Smooth muscle cell of the brain vasculature (primary cell): ENCODE measurements around the gene BNC2.

Source experiments
- DNase-seq: peaks from one replicate; pipeline ENCODE4 v3.0.0-alpha.2; 2012; ENCODE audit warnings: low read depth, low spot score

BNC2 gene

GRCh38 chr9:16628413-16628812 lies 242.1 kb downstream of the BNC2 start:
- no peak for DNase-seq

DNA sequence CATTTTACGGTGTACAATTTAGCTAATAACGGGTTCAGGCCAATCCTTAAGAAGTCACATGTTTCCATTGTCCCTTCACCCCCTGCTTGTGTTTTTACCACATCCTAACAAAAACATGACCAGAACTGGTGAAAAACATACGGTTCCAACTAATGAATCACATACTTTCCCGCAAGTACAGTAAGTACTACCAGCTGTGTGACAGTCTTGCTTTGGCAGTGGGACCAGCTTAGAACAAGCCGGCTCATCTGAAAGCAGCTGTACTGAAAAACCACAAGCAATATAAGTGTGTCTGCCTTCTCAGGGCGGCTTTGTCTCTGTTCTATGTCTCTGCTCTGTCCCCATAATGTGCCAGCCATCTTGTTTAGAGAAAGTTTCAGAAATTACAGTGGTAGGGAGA lies 242.5 kb downstream of the BNC2 start:
- peak; percentile 92 for DNase-seq

- no peak for DNase-seq
Measured at GRCh38 chr9:16627521-16627920, 242.9 kb downstream of the BNC2 start.

GRCh38 chr9:16626577-16627130 lies 243.8 kb downstream of the BNC2 start:
- no peak for DNase-seq

DNA sequence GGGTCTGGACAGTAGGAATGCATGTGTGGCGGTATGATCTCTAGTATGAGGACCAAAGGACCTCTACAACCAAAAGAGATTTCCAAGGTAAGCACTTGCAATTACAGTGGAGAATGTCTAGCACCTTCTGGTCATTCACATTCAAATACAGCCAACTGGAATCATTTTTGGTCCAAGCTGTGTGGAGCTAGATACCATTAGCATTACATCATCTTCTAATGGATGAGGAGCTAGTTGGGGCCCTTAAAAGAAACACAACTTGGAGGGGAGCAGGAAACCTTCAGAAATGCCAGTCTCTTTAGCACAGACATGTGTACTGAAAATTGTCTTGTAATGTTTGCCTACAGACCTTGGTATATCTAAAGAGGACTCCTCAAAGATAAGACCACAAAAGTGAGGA lies 244.7 kb downstream of the BNC2 start:
- no peak for DNase-seq

- DNase-seq: no peak
Measured at GRCh38 chr9:16625161-16625631, 245.3 kb downstream of the BNC2 start.

DNA sequence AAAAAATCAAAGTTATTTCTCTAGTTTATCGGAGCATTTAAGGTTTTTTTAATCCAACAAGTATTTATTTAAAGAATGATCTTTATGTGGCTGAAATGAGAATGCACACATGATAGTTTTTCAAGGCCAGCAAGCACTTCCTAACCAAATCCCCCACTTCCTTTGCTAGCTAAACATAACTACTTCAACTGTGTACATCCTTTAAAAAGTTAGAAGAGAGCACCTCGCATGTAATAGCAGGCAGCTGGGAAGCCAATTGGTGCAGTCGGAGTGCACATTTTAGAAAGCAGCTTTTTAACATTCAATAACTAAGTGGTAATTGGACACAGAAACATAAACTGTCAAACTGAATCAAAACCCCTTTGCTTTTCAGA lies 245.7 kb downstream of the BNC2 start:
- no peak for DNase-seq

- no peak for DNase-seq
Measured at GRCh38 chr9:16623989-16624743, 246.3 kb downstream of the BNC2 start.

DNA sequence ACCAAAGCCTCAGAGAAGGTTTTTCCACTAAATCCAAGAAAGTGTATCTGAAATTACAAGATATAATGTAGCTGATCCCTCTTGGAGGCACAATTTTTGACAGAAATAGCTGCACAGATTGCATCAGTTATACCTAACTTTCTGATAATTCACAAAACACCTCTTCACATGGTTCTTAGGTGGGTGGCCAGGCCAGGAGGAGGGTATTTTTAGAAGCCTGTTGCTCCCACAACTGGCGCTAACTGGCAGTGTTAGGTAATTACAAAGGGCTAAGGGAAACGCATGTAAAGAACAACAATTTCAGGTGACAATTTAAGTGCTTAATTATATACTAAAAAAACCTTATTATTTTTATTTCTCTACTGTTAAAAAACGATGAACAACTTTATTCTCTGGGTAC lies 247.9 kb downstream of the BNC2 start:
- DNase-seq: no peak

GRCh38 chr9:16619914-16620520 lies 250.5 kb downstream of the BNC2 start:
- DNase-seq: no peak

DNA sequence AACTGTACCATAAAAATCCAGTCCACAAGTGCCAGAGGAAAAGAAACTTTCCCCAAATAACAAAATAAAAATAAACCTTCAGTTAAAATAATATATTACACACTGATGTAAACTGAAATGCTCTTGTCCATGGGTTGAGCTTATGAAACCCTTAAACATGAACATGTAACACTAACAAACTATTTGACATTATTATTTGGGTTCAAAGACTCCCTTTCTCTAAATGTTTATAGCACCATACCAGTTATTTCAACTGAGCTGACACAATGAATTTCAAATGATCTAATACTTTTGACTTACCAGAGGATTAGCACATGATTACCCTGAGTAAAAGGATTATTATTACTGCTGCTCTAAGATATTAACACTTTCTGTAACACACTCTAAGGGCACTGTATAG lies 251.1 kb downstream of the BNC2 start:
- DNase-seq: no peak

DNA sequence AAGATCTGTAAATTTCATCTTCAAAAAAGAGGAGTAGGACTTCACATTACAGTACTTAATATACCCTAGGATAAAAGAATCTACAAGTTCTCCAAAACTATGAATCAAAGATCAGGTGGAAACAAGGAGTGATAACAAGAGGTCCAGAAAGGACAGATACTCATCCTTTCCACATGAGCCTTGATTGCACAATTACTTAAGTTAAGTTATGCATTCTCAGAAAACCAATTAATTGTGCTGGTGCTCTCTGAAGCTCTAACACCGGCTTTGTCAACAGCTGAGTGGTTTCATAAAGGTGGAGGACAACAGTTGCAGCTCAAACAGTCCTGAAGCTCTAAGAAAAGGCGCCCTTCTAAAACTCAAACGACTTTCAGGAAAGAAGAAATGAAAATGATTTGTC lies 251.9 kb downstream of the BNC2 start:
- no peak for DNase-seq

GRCh38 chr9:16616686-16617085 lies 253.8 kb downstream of the BNC2 start:
- DNase-seq: no peak

- no peak for DNase-seq
Measured at GRCh38 chr9:16615451-16615850, 255.0 kb downstream of the BNC2 start.

DNA sequence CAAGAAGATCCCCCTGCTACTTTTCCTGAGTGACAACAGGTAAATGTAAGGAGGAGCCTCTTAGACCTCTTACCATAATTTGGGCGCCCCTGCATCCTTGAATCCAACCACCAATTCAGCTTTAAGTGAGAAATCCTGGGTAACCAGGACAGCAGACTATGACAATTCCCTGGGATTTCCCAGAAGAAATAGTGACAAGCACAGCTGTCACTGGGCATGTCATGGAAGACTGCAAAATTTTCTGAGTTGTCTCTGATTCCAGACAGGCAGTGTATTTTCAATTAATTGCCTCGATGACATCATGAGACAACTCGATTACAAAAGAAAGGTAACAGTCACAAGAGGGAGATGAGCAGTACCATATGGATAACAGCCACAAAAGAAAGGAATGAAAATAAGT lies 256.9 kb downstream of the BNC2 start:
- no peak for DNase-seq

DNA sequence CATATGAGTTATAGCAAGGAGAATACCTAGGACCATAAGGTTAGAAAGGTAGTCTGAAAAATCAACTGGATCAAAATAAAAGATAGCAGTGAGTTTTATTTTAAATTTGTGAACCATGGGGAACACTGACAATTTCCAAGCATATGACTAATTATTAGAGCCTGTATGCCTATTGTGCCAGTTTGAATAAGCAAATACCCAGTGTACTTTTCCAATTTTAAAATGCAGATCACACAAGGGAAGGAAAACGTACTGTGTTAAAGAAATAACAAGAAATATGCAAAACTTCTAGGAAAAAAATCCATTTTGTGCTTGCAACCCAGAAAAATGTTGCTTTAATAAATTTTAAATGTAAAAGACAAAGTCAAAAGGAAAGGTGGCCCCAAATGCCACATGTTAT lies 257.4 kb downstream of the BNC2 start:
- no peak for DNase-seq

GRCh38 chr9:16612627-16613026 lies 257.8 kb downstream of the BNC2 start:
- no peak for DNase-seq

DNA sequence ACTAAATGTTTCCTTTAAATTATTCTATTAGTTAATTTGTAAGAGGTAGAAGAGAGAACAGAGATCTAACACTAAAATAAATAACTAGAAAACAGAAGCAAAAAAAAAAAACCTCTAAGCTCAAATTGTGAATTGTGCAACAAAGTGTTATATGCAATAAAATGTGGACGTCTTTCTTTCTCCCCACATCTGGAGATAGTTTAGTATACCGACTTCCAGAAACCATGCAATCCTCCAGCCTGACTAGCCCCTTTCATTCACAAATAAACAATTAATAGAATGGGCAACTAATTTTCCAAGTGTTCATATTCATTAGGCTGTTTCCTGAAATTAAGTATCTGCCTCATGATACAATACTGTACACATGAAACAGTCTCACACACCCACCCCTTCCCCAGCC lies 258.5 kb downstream of the BNC2 start:
- DNase-seq: no peak

DNA sequence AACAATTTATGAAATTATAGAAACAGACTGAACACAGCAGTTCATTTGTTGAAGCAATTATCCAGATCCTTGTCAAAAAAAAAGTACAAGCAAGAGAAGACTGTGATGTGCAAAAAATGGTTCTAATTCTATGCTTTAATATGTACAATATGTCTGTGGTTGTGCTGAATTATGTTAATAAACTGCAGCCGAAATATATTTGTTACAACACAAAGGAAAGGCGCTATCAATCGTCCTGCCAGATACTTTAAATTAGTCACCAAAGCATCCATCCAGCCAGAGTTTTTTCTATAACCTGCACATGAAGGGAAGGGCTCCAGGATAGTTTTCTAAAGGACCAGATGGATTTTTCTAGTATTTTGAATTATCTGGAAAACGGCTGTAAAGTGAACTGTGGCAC lies 259.5 kb downstream of the BNC2 start:
- DNase-seq: no peak

DNA sequence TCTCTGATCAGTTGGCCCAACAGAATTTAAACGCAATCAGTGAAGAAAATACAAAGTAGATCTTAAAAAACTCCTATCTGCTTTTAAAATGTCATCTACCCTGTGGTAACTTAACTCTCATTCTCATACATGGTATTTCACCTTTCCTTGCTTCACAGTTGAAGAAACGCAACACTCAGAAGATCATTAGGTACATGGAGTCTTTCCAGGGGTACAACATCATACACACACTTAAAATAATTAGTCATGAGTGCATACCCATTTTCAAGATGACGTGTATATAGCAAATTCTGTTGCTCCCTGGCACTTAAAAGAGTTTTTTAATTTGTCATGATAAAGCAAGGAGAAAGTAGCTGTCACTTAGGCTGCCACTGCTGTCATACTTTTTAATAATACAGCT lies 259.9 kb downstream of the BNC2 start:
- no peak for DNase-seq

- DNase-seq: no peak
Measured at GRCh38 chr9:16608906-16609305, 261.6 kb downstream of the BNC2 start.

- DNase-seq: no peak
Measured at GRCh38 chr9:16602494-16602893, 268.0 kb downstream of the BNC2 start.

DNA sequence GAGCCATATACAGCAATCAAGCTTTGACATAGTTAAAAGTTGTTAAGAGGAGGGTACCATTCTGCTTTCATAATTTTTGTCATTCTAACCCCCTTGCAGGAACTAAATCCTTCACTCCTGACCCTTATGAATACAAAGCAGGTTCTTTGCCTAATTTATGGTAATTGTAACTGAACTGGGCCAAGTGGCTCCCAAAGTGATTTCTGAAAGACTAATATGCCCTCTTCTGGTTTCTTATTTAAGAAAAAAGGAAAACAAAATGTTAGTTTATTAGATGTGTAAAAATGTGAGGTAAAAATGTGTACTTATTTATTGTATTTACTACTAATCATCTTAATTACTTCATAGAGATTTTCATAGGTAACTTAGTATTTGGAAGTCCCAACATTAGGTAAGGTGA lies 268.5 kb downstream of the BNC2 start:
- DNase-seq: no peak
